IMR-90 (cell line): ENCODE data around the gene KLK8. TPM values are rescaled to one million over a fixed set of nuclear protein-coding genes. Genes with fewer than 3 reads are reported as not detected.

Experiments used
- ATAC-seq: fragments of 200-7000 bp; cut with Tn5 transposase; 2 replicates; pipeline ENCODE4 v1.9.1; 2020; ENCODE audit warnings: low read depth, mild to moderate bottlenecking, moderate library complexity
- BruUV-seq: library from RNA; stranded (reverse); fragments of 400-500 nt; replicated peaks from 2 replicates; lab custom pipeline; 2021; lab: Mats Ljungman, UMichigan
- CTCF ChIA-PET: fragments of 300-600 bp; formaldehyde crosslinking; extraction: SDS; loops from one replicate; lab custom pipeline; 2021; ENCODE audit warnings: antibody characterized with exemption; lab: Yijun Ruan, JAX
- POLR2A ChIA-PET: fragments of 300-600 bp; sonication (Branson Sonifier 250); formaldehyde crosslinking; loops from one replicate; lab custom pipeline; 2022; ENCODE audit warnings: antibody characterized with exemption; ENCODE audit not compliant: unreplicated experiment; lab: Charles Lee
- DNase-seq: peaks from one replicate; pipeline ENCODE4 v3.0.0; 2013
- H2AFZ ChIP-seq: replicated peaks from 2 replicates; pipeline ENCODE3; 2013; ENCODE audit warnings: low read length, mild to moderate bottlenecking; ENCODE audit not compliant: poor library complexity
- H2AK5ac ChIP-seq: 2 replicates; pipeline ENCODE4 v1.6.1; 2013; ENCODE audit warnings: low read depth, low read length, inconsistent platforms
- H2AK9ac ChIP-seq: replicated peaks from 2 replicates; pipeline ENCODE3; 2013; ENCODE audit warnings: mild to moderate bottlenecking, low read depth, low read length, moderate library complexity; ENCODE audit not compliant: poor library complexity
- H2BK120ac ChIP-seq: 2 replicates; pipeline ENCODE4 v1.6.1; 2013; ENCODE audit warnings: low read depth, low read length, inconsistent platforms
- H2BK15ac ChIP-seq: 3 replicates; pipeline ENCODE4 v1.6.1; 2013; ENCODE audit warnings: low read depth, low read length, inconsistent platforms
- H2BK20ac ChIP-seq: 2 replicates; pipeline ENCODE4 v1.6.1; 2013; ENCODE audit warnings: low read depth, mild to moderate bottlenecking, inconsistent platforms, low read length, moderate library complexity
- H2BK5ac ChIP-seq: 2 replicates; pipeline ENCODE4 v1.6.1; 2013; ENCODE audit warnings: mild to moderate bottlenecking, low read depth, low read length, inconsistent platforms; ENCODE audit not compliant: poor library complexity, severe bottlenecking
- H3K14ac ChIP-seq: replicated peaks from 2 replicates; pipeline ENCODE4 v1.6.1; 2013; ENCODE audit warnings: low read depth, low read length, inconsistent platforms
- H3K18ac ChIP-seq: 2 replicates; pipeline ENCODE4 v1.6.1; 2013; ENCODE audit warnings: low read depth, low read length, control low read depth
- H3K23ac ChIP-seq: 2 replicates; pipeline ENCODE4 v1.6.1; 2013; ENCODE audit warnings: low read depth, low read length, inconsistent platforms
- H3K27ac ChIP-seq: 2 replicates; pipeline ENCODE4 v1.5.1; 2013; ENCODE audit warnings: mild to moderate bottlenecking, control low read depth, low read length; ENCODE audit not compliant: insufficient read depth
- H3K27me3 ChIP-seq: 2 replicates; pipeline ENCODE4 v1.6.1; 2013; ENCODE audit warnings: low read length; ENCODE audit not compliant: control insufficient read depth, insufficient read depth
- H3K36me3 ChIP-seq: 2 replicates; pipeline ENCODE4 v1.6.1; 2013; ENCODE audit warnings: low read length, mixed read lengths; ENCODE audit not compliant: control insufficient read depth, insufficient read depth
- H3K4ac ChIP-seq: 2 replicates; pipeline ENCODE4 v1.6.1; 2013; ENCODE audit warnings: low read depth, low read length, inconsistent platforms
- H3K4me1 ChIP-seq: 2 replicates; pipeline ENCODE4 v1.6.1; 2013; ENCODE audit warnings: low read length, mixed read lengths; ENCODE audit not compliant: control insufficient read depth, insufficient read depth
- H3K4me2 ChIP-seq: 2 replicates; pipeline ENCODE4 v1.6.1; 2013; ENCODE audit warnings: low read depth, mild to moderate bottlenecking, control low read depth, low read length, moderate library complexity
- H3K4me3 ChIP-seq: 2 replicates; pipeline ENCODE4 v1.5.1; 2013; ENCODE audit warnings: low read depth, mild to moderate bottlenecking, control low read depth, low read length, moderate library complexity; ENCODE audit not compliant: insufficient read depth
- H3K56ac ChIP-seq: 2 replicates; pipeline ENCODE4 v1.6.1; 2013; ENCODE audit warnings: low read length, inconsistent platforms; ENCODE audit not compliant: insufficient read depth; ENCODE audit errors: extremely low read depth
- H3K79me1 ChIP-seq, 2 experiments: 2 replicates each; pipeline ENCODE4 v1.6.1; 2013; ENCODE audit warnings: low read length in 2 of 2, inconsistent platforms in 1 of 2, low read depth in 1 of 2
- H3K9ac ChIP-seq: 2 replicates; pipeline ENCODE4 v1.6.1; 2013; ENCODE audit warnings: low read depth, low read length, control low read depth
- H3K9me1 ChIP-seq: 2 replicates; pipeline ENCODE4 v1.6.1; 2013; ENCODE audit warnings: low read length, inconsistent platforms; ENCODE audit not compliant: insufficient read depth
- H3K9me3 ChIP-seq: 2 replicates; pipeline ENCODE4 v1.6.1; 2013; ENCODE audit warnings: low read length; ENCODE audit not compliant: control insufficient read depth, insufficient read depth
- H4K20me1 ChIP-seq: 2 replicates; pipeline ENCODE4 v1.6.1; 2013; ENCODE audit warnings: low read length, inconsistent platforms; ENCODE audit not compliant: insufficient read depth
- H4K5ac ChIP-seq: 2 replicates; pipeline ENCODE4 v1.6.1; 2013; ENCODE audit warnings: mild to moderate bottlenecking, low read depth, low read length, control low read depth
- H4K8ac ChIP-seq, 2 experiments: 2 replicates each; pipeline ENCODE4 v1.6.1; 2013; ENCODE audit warnings: low read depth in 2 of 2, low read length in 2 of 2, control low read depth in 1 of 2, inconsistent platforms in 1 of 2
- H4K91ac ChIP-seq: 2 replicates; pipeline ENCODE4 v1.6.1; 2013; ENCODE audit warnings: low read depth, low read length, inconsistent platforms; ENCODE audit not compliant: insufficient read depth
- BHLHE40 ChIP-seq: fragments of 150-350 bp; IDR thresholded peaks from 2 replicates; pipeline ENCODE4 v1.6.1; 2016; ENCODE audit warnings: mild to moderate bottlenecking, low read depth, low read length
- CEBPB ChIP-seq: IDR thresholded peaks from 2 replicates; pipeline ENCODE4 v1.6.1; 2012; ENCODE audit warnings: low read depth, low read length, improper control_type of control experiment
- CHD1 ChIP-seq: IDR thresholded peaks from 2 replicates; pipeline ENCODE4 v1.6.1; 2012; ENCODE audit warnings: low read depth, low read length, improper control_type of control experiment
- ELK1 ChIP-seq: fragments of 150-350 bp; IDR thresholded peaks from 2 replicates; pipeline ENCODE4 v1.6.1; 2016; ENCODE audit warnings: low read depth, mild to moderate bottlenecking, low read length, moderate library complexity, borderline replicate concordance
- FOS ChIP-seq: fragments of 150-350 bp; IDR thresholded peaks from 2 replicates; pipeline ENCODE4 v1.6.1; 2016; ENCODE audit warnings: low read depth, low read length
- MAFK ChIP-seq: IDR thresholded peaks from 2 replicates; pipeline ENCODE4 v1.6.1; 2012; ENCODE audit warnings: low read depth, low read length, improper control_type of control experiment
- MAZ ChIP-seq: IDR thresholded peaks from 2 replicates; pipeline ENCODE4 v1.6.1; 2012; ENCODE audit warnings: low read depth, mild to moderate bottlenecking, low read length, improper control_type of control experiment, moderate library complexity, borderline replicate concordance
- MXI1 ChIP-seq: IDR thresholded peaks from 2 replicates; pipeline ENCODE4 v1.6.1; 2012; ENCODE audit warnings: low read depth, mild to moderate bottlenecking, low read length, moderate library complexity, borderline replicate concordance
- NFE2L2 ChIP-seq: fragments of 150-350 bp; IDR thresholded peaks from 2 replicates; pipeline ENCODE4 v1.6.1; 2016; ENCODE audit warnings: low read depth, mild to moderate bottlenecking, low read length
- POLR2A ChIP-seq: IDR thresholded peaks from 2 replicates; pipeline ENCODE4 v1.6.1; 2012; ENCODE audit warnings: mild to moderate bottlenecking, low read depth, low read length
- RAD21 ChIP-seq: IDR thresholded peaks from 2 replicates; pipeline ENCODE4 v1.6.1; 2012; ENCODE audit warnings: low read length, improper control_type of control experiment
- RCOR1 ChIP-seq: IDR thresholded peaks from 2 replicates; pipeline ENCODE4 v1.6.1; 2012; ENCODE audit warnings: mild to moderate bottlenecking, low read length, improper control_type of control experiment; ENCODE audit not compliant: insufficient replicate concordance
- RFX5 ChIP-seq: IDR thresholded peaks from 2 replicates; pipeline ENCODE4 v1.8.0; 2012; ENCODE audit warnings: low read depth, mild to moderate bottlenecking, low read length, moderate library complexity
- SMC3 ChIP-seq: fragments of 150-350 bp; IDR thresholded peaks from 2 replicates; pipeline ENCODE4 v1.6.1; 2016; ENCODE audit warnings: low read depth, mild to moderate bottlenecking, antibody characterized with exemption, low read length, moderate library complexity
- WGBS, 2 experiments: methylation state at CpG; one replicate each; pipeline versions ENCODE4 v1.1.5 to v1.1.7; 2013; ENCODE audit warnings: missing lambda C conversion rate in 2 of 2; ENCODE audit not compliant: insufficient read length in 1 of 2; ENCODE audit errors: extremely low coverage in 2 of 2; 5-methylcytosine and 5-hydroxymethylcytosine counted together
- dilution Hi-C: fragments of 300-500 bp; cut with HindIII; formaldehyde crosslinking; loops from one replicate; pipeline ENCODE4 v1.14.3; 2018; ENCODE audit warnings: low sequenced_read_pairs; ENCODE audit not compliant: unreplicated experiment
- in situ Hi-C: fragments of 300-500 bp; cut with MboI; formaldehyde crosslinking; loops from 3 replicates; pipeline ENCODE4 v1.14.3; 2019; ENCODE audit warnings: low sequenced_read_pairs, inconsistent platforms, mixed read lengths
- intact Hi-C: fragments of 100-400 bp; cut with micrococcal nuclease; formaldehyde crosslinking; loops from 2 replicates; pipeline ENCODE4 v1.10.0; 2022
- polyA plus RNA-seq, 3 experiments: library from polyadenylated mRNA; depleted of rRNA; stranded (reverse); fragments of >200 nt; gene quantifications; 2 replicates each; pipeline ENCODE4 v1.2.3, GENCODE V29; 2012; ENCODE audit warnings: low replicate concordance in 1 of 3
- total RNA-seq: library from RNA; depleted of rRNA; stranded (reverse); fragments of >200 nt; gene quantifications from 2 replicates; pipeline ENCODE4 v1.2.3, GENCODE V29; 2012
- TF ChIP-seq, protein P1 (sequence below): fragments of 150-350 bp; IDR thresholded peaks from 2 replicates; pipeline ENCODE4 v1.6.1; 2017; ENCODE audit warnings: mild to moderate bottlenecking, antibody characterized with exemption, low read length, low read depth
- TF ChIP-seq, protein P2 (sequence below): conservative IDR thresholded peaks from 2 replicates; pipeline ENCODE4 v1.5.1; 2012; ENCODE audit warnings: mild to moderate bottlenecking, low read depth, low read length, improper control_type of control experiment

The KLK8 gene
- total and polyA plus RNA-seq, 2 of the 4 experiments (the other 2 are of a cell fraction) = not detected

DNA sequence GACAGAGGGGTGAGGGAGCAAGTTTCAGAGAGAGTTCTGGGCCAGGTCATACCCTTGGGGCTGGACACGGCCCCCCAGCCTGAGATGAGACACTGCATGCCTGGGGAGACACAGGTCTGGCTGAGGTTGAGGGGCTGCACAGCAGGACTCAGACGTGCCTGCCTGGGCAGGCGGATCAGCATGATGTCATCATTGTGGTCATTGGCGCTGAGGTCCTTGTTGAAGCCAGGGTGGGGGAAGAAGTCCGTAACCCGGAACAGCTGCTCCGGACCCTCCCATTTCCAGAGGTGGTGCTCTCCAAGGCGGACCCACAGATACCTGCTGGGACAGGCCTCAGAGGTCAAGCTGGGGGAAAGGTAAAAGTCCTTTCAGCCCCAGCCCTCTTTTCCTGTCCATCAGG, 5.0 kb upstream of the KLK8 start:
- Histone ChIP-seq H3K4me1 (no peaks in the 10 kb centered on the region), H3K9me3 (peaks cover 4% of the 10 kb centered on the region), H3K18ac (no peak overlapping the region), H3K36me3 (no peaks in the 10 kb centered on the region), H3K4me3 (no peak overlapping the region), H3K27me3 (no peaks in the 10 kb centered on the region), H3K4ac (no peak overlapping the region), H3K23ac (no peak overlapping the region), H2AFZ (no peak overlapping the region), H4K20me1 (no peaks in the 10 kb centered on the region), H3K27ac (no peak overlapping the region), H2BK5ac (no peak overlapping the region), H3K79me1 (no peaks in the 10 kb centered on the region), H4K91ac (no peak overlapping the region), H3K56ac (no peak overlapping the region), H2BK20ac (no peak overlapping the region), H3K4me2 (no peak overlapping the region), H4K8ac (no peak overlapping the region), H3K9ac (no peak overlapping the region), H2AK5ac (no peak overlapping the region), H4K5ac (no peak overlapping the region), H2AK9ac (no peak overlapping the region), H2BK120ac (no peak overlapping the region), H2BK15ac (no peak overlapping the region), H3K9me1 (no peaks in the 10 kb centered on the region), H3K14ac (no peak overlapping the region)
- DNase-seq (no peak), ATAC-seq (no peak)
- intact Hi-C loops (no loop called here), dilution Hi-C loops (no loop called here), in situ Hi-C loops (no loop called here)
- BruUV-seq = no TSS peak
- POLR2A ChIA-PET = no interaction called here
- TF ChIP-seq FOS (no peak), RFX5 (no peak), POLR2A (no peak), MAZ (no peak), ELK1 (no peak), NFE2L2 (no peak), MXI1 (no peak), CHD1 (no peak), SMC3 (no peak), BHLHE40 (no peak), MAFK (no peak), RCOR1 (no peak), CEBPB (no peak), RAD21 (no peak)
- TF ChIP-seq, protein P1, sequence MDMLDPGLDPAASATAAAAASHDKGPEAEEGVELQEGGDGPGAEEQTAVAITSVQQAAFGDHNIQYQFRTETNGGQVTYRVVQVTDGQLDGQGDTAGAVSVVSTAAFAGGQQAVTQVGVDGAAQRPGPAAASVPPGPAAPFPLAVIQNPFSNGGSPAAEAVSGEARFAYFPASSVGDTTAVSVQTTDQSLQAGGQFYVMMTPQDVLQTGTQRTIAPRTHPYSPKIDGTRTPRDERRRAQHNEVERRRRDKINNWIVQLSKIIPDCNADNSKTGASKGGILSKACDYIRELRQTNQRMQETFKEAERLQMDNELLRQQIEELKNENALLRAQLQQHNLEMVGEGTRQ = no peak
- TF ChIP-seq, protein P2, sequence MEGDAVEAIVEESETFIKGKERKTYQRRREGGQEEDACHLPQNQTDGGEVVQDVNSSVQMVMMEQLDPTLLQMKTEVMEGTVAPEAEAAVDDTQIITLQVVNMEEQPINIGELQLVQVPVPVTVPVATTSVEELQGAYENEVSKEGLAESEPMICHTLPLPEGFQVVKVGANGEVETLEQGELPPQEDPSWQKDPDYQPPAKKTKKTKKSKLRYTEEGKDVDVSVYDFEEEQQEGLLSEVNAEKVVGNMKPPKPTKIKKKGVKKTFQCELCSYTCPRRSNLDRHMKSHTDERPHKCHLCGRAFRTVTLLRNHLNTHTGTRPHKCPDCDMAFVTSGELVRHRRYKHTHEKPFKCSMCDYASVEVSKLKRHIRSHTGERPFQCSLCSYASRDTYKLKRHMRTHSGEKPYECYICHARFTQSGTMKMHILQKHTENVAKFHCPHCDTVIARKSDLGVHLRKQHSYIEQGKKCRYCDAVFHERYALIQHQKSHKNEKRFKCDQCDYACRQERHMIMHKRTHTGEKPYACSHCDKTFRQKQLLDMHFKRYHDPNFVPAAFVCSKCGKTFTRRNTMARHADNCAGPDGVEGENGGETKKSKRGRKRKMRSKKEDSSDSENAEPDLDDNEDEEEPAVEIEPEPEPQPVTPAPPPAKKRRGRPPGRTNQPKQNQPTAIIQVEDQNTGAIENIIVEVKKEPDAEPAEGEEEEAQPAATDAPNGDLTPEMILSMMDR = no peak
- WGBS, 2 experiments = 48% methylated on average over 3 of the region's 8 CpGs; no CpG with 5 or more reads in 1 of the 2 experiments
- CTCF ChIA-PET = no interaction called here
